Testis (tissue), 3 donors: ENCODE data around the gene TTC23. TPM values are rescaled to one million over a fixed set of nuclear protein-coding genes. Genes with fewer than 3 reads are reported as not detected.

Experiments used
- DNase-seq: peaks from one replicate; pipeline ENCODE4 v3.0.0-alpha.2; 2019
- H3K27ac ChIP-seq, 2 donors: fragments of 200-600 bp; sonication (generic); one replicate each; pipeline ENCODE4 v1.5.1; 2019
- H3K27me3 ChIP-seq: fragments of 200-600 bp; sonication (generic); one replicate; pipeline ENCODE4 v1.5.1; 2019
- H3K36me3 ChIP-seq: fragments of 200-600 bp; sonication (generic); one replicate; pipeline ENCODE4 v1.5.1; 2017; ENCODE audit warnings: low read depth; ENCODE audit errors: missing control alignments
- H3K4me1 ChIP-seq: fragments of 200-600 bp; sonication (generic); one replicate; pipeline ENCODE4 v1.5.1; 2019
- H3K4me3 ChIP-seq, 2 donors: fragments of 200-600 bp; sonication (generic); one replicate each; pipeline ENCODE4 v1.5.1; 2017 to 2019
- H3K9me3 ChIP-seq: fragments of 200-600 bp; sonication (generic); one replicate; pipeline ENCODE4 v1.5.1; 2017
- CTCF ChIP-seq, 3 experiments: fragments of 450-650 bp in 2 of 3; fragments of 200-600 bp in 1 of 3; sonication (generic) in 1 of 3; IDR thresholded peaks; one replicate each; pipeline ENCODE4 v1.5.1; 2016 to 2019; ENCODE audit warnings: antibody characterized with exemption in 3 of 3, mild to moderate bottlenecking in 2 of 3, moderate library complexity in 1 of 3
- POLR2A ChIP-seq: fragments of 450-650 bp; IDR thresholded peaks from one replicate; pipeline ENCODE4 v1.6.1; 2017; ENCODE audit warnings: antibody characterized with exemption, mild to moderate bottlenecking, moderate library complexity
- WGBS, 2 donors: methylation state at CpG; one replicate each; pipeline ENCODE4 v1.1.5; 2018; 5-methylcytosine and 5-hydroxymethylcytosine counted together
- intact Hi-C: fragments of 100-400 bp; cut with DNase I; formaldehyde crosslinking; loops from one replicate; pipeline ENCODE4 v1.15.1; 2023; ENCODE audit warnings: low total_unique reads
- polyA plus RNA-seq: library from polyadenylated mRNA; stranded (reverse); fragments of 350-450 nt; fragmentation: Illumina TruSeq; extraction: RNeasy Lipid Tissue Mini Kit (QIAGEN cat#74804); gene quantifications from one replicate; pipeline ENCODE4 v1.2.3, GENCODE V29; 2014; ENCODE audit warnings: low read depth, low replicate concordance; ENCODE audit not compliant: insufficient read depth
- total RNA-seq, 2 donors: library from RNA; depleted of rRNA; stranded (reverse); fragments of >200 nt; gene quantifications; one replicate each; pipeline ENCODE4 v1.2.3, GENCODE V29; 2016

TTC23 gene
- total and polyA plus RNA-seq, 3 donors from 2014 or later, result 26.6 to 40.5 (median 37.2) TPM

- WGBS, 2 donors, result 94 to 96% methylated on average over 6 of the region's 6 CpGs
- peaks cover 12% of the 10 kb centered on the region for H3K4me1 ChIP-seq
- TF ChIP-seq CTCF (IDR thresholded peaks at IDR 0.05), result no peak
- no peak for TF ChIP-seq POLR2A
- no peak overlapping the region for H3K27ac ChIP-seq
- no peak overlapping the region for H3K4me3 ChIP-seq
- H3K9me3 ChIP-seq, result no peaks in the 10 kb centered on the region
- no peak for DNase-seq
- H3K36me3 ChIP-seq, result no peaks in the 10 kb centered on the region
- intact Hi-C loops, result no loop called here
- no peaks in the 10 kb centered on the region for H3K27me3 ChIP-seq
These were observed 121.0 kb downstream of the TTC23 start for GRCh38 chr15:99128411-99128810.

GRCh38 chr15:99127773-99128172 is 121.6 kb downstream of the TTC23 start:
- no peaks in the 10 kb centered on the region for H3K36me3 ChIP-seq
- TF ChIP-seq CTCF (IDR thresholded peaks at IDR 0.05) (no peak), POLR2A (no peak)
- intact Hi-C loops, result no loop called here
- H3K27me3 ChIP-seq, result no peaks in the 10 kb centered on the region
- no peaks in the 10 kb centered on the region for H3K9me3 ChIP-seq
- H3K4me3 ChIP-seq, result no peak overlapping the region
- peaks cover 14% of the 10 kb centered on the region for H3K4me1 ChIP-seq
- 93% methylated on average over 3 of the region's 3 CpGs for WGBS, 2 donors
- H3K27ac ChIP-seq, result no peak overlapping the region
- no peak for DNase-seq

- intact Hi-C loops, result no loop called here
- Histone ChIP-seq H3K4me3 (no peak overlapping the region), H3K9me3 (no peaks in the 10 kb centered on the region), H3K4me1 (peaks cover 14% of the 10 kb centered on the region), H3K36me3 (no peaks in the 10 kb centered on the region), H3K27me3 (no peaks in the 10 kb centered on the region), H3K27ac (no peak overlapping the region)
- 92 to 96% methylated on average over 3 of the region's 3 CpGs for WGBS, 2 donors
- no peak for DNase-seq
- TF ChIP-seq POLR2A (no peak), CTCF (IDR thresholded peaks at IDR 0.05) (no peak)
These were observed 122.5 kb downstream of the TTC23 start for GRCh38 chr15:99126930-99127329.

- Histone ChIP-seq H3K4me3 (no peak overlapping the region), H3K4me1 (peaks cover 14% of the 10 kb centered on the region), H3K36me3 (no peaks in the 10 kb centered on the region), H3K9me3 (no peaks in the 10 kb centered on the region), H3K27ac (no peak overlapping the region), H3K27me3 (no peaks in the 10 kb centered on the region)
- DNase-seq, result no peak
- intact Hi-C loops, result no loop called here
- 91 to 93% methylated on average over 4 to 7 of the region's 7 CpGs for WGBS, 2 donors
- no peak for TF ChIP-seq POLR2A
- no peak for TF ChIP-seq CTCF (IDR thresholded peaks at IDR 0.05)
These were observed 123.2 kb downstream of the TTC23 start for GRCh38 chr15:99126131-99126588.

GRCh38 chr15:99125061-99125891 is 124.1 kb downstream of the TTC23 start:
- Histone ChIP-seq H3K4me1 (peaks cover 14% of the 10 kb centered on the region), H3K9me3 (no peaks in the 10 kb centered on the region), H3K27me3 (no peaks in the 10 kb centered on the region), H3K36me3 (no peaks in the 10 kb centered on the region), H3K27ac (no peak overlapping the region), H3K4me3 (no peak overlapping the region)
- DNase-seq, result no peak
- intact Hi-C loops, result no loop called here
- 82 to 88% methylated on average over 26 to 29 of the region's 29 CpGs for WGBS, 2 donors
- TF ChIP-seq CTCF (IDR thresholded peaks at IDR 0.05) (no peak), POLR2A (no peak)
